Activated CD8-positive, alpha-beta T cell treated with anti-CD3 and anti-CD28 coated beads for 36 hours (primary cell): ENCODE data around the gene CAPRIN2. TPM values are rescaled to one million over a fixed set of nuclear protein-coding genes. Genes with fewer than 3 reads are reported as not detected.
A peak's percentile ranks its signal among the peaks of the same experiment; 100 is the strongest.

Experiments used
- ATAC-seq: fragments of 200-7000 bp; cut with Tn5 transposase; one replicate; pipeline ENCODE4 v1.10.0; 2021; ENCODE audit warnings: mild to moderate bottlenecking, moderate library complexity
- CTCF ChIA-PET: fragments of 350-600 bp; sonication (Branson Sonifier 250); formaldehyde crosslinking; loops from one replicate; lab custom pipeline; 2021; ENCODE audit warnings: antibody characterized with exemption; lab: Charles Lee
- POLR2A ChIA-PET: fragments of 350-600 bp; sonication (Branson Sonifier 250); formaldehyde crosslinking; loops from one replicate; lab custom pipeline; 2021; ENCODE audit warnings: antibody characterized with exemption; lab: Charles Lee
- DNase-seq: peaks from one replicate; pipeline ENCODE4 v3.0.0-alpha.2; 2020
- H3K27ac Mint-ChIP-seq: one replicate; pipeline ENCODE4 v1.8.0; 2021; ENCODE audit warnings: mild to moderate bottlenecking, mixed read lengths
- H3K27me3 Mint-ChIP-seq: one replicate; pipeline ENCODE4 v1.8.0; 2021; ENCODE audit warnings: mixed read lengths
- H3K36me3 Mint-ChIP-seq: one replicate; pipeline ENCODE4 v1.8.0; 2021; ENCODE audit warnings: low read depth, mixed read lengths
- H3K4me1 Mint-ChIP-seq: one replicate; pipeline ENCODE4 v1.8.0; 2021; ENCODE audit warnings: low read depth, mixed read lengths
- H3K4me3 Mint-ChIP-seq: one replicate; pipeline ENCODE4 v1.8.0; 2021; ENCODE audit warnings: mild to moderate bottlenecking, moderate library complexity, mixed read lengths
- H3K9me3 Mint-ChIP-seq: one replicate; pipeline ENCODE4 v1.8.0; 2021; ENCODE audit warnings: mixed read lengths
- CTCF ChIP-seq: fragments of 200-600 bp; IDR thresholded peaks from one replicate; pipeline ENCODE4 v1.8.0; 2022; ENCODE audit warnings: antibody characterized with exemption, mild to moderate bottlenecking
- intact Hi-C: fragments of 100-400 bp; cut with micrococcal nuclease; formaldehyde crosslinking; loops from one replicate; pipeline ENCODE4 v1.10.0; 2022
- total RNA-seq, 2 experiments: library from RNA; stranded (reverse); gene quantifications; one replicate each; pipeline ENCODE4 v1.2.3, GENCODE V29; 2021

CAPRIN2 gene
- total RNA-seq = 10 to 100 TPM in 1 of 2 experiments, 1 to 10 TPM in 1; 8.1 to 11.7 TPM

GRCh38 chr12:30754750-30755394 is at the start of gene CAPRIN2:
CAPRIN2 (minus strand) TSS chr12:30754951; CDS start chr12:30753520, 1,431 bp downstream.
- DNase-seq = peak; percentile 93
- Mint-ChIP-seq H3K27me3 (no peaks in the 10 kb centered on the region), H3K36me3 (peaks cover 2% of the 10 kb centered on the region), H3K4me3 (peak within 1 kb of the TSS; percentile 96), H3K9me3 (no peaks in the 10 kb centered on the region), H3K4me1 (peaks cover 34% of the 10 kb centered on the region), H3K27ac (peak within 1 kb of the TSS; percentile 79)
- ChIA-PET POLR2A (interaction anchor here (1.2 to 1.6 kb wide), 2 partner anchors 41 to 59 kb away, joined by 3 to 11 read pairs; partner anchors contain the start of gene IPO8), CTCF (interaction anchor here (1.0 to 5.0 kb wide), 5 partner anchors 11 to 72 kb away, joined by 3 to 31 read pairs (median 4); no protein-coding TSS in a partner anchor)
- ATAC-seq = peak; percentile 92
- no peak for TF ChIP-seq CTCF
- intact Hi-C loops = loop anchor here (1.0 kb wide), 1 partner anchor 40 kb away; no protein-coding TSS in a partner anchor

GRCh38 chr12:30797689-30798088 is 42.9 kb upstream of the CAPRIN2 start:
- Mint-ChIP-seq H3K36me3 (no peaks in the 10 kb centered on the region), H3K4me3 (no peak overlapping the region), H3K9me3 (no peaks in the 10 kb centered on the region), H3K27me3 (peaks cover 36% of the 10 kb centered on the region), H3K27ac (no peak overlapping the region), H3K4me1 (peaks cover 14% of the 10 kb centered on the region)
- intact Hi-C loops = no loop called here
- ATAC-seq = no peak
- ChIA-PET CTCF (no interaction called here), POLR2A (no interaction called here)
- peak; percentile 14 for TF ChIP-seq CTCF
- DNase-seq = no peak

- CTCF ChIA-PET = interaction anchor here (0.7 to 1.9 kb wide), 3 partner anchors 10 to 1793 kb away, joined by 3 to 8 read pairs (median 8); no protein-coding TSS in a partner anchor
- ATAC-seq (no peak), DNase-seq (no peak)
- no peak for TF ChIP-seq CTCF
- intact Hi-C loops = no loop called here
- no peaks in the 10 kb centered on the region for H3K9me3 Mint-ChIP-seq
- H3K4me3 Mint-ChIP-seq = peak overlapping the region; percentile 60
- H3K27ac Mint-ChIP-seq = no peak overlapping the region
- no peaks in the 10 kb centered on the region for H3K36me3 Mint-ChIP-seq
- POLR2A ChIA-PET = interaction anchor here (1.2 to 1.7 kb wide), 2 partner anchors 43 to 101 kb away, joined by 6 to 9 read pairs; partner anchors contain the start of gene IPO8
- peaks cover 14% of the 10 kb centered on the region for H3K4me1 Mint-ChIP-seq
- H3K27me3 Mint-ChIP-seq = peaks cover 36% of the 10 kb centered on the region
Measured at GRCh38 chr12:30796891-30797371, 42.2 kb upstream of the CAPRIN2 start.

- ChIA-PET CTCF (interaction anchor here (0.8 to 1.9 kb wide), 5 partner anchors 10 to 52 kb away, joined by 3 to 8 read pairs (median 4); no protein-coding TSS in a partner anchor), POLR2A (interaction anchor here (1.2 to 1.7 kb wide), 3 partner anchors 41 to 100 kb away, joined by 3 to 9 read pairs (median 6); partner anchors contain the start of genes CAPRIN2 and IPO8)
- H3K4me1 Mint-ChIP-seq = peaks cover 14% of the 10 kb centered on the region
- no peaks in the 10 kb centered on the region for H3K9me3 Mint-ChIP-seq
- TF ChIP-seq CTCF = no peak
- H3K36me3 Mint-ChIP-seq = no peaks in the 10 kb centered on the region
- peak overlapping the region; percentile 75 for H3K4me3 Mint-ChIP-seq
- H3K27ac Mint-ChIP-seq = no peak overlapping the region
- ATAC-seq (peak; percentile 18), DNase-seq (no peak)
- intact Hi-C loops = no loop called here
- peaks cover 36% of the 10 kb centered on the region for H3K27me3 Mint-ChIP-seq
Measured at GRCh38 chr12:30796313-30796780, 41.6 kb upstream of the CAPRIN2 start.
